GM10266 (cell line): ENCODE measurements around the gene MYOD1.

Experiments
- DNase-seq: peaks from one replicate; pipeline ENCODE4 v3.0.0; 2012; ENCODE audit errors: extremely low spot score
- TF ChIP-seq, protein P1 (sequence below): IDR thresholded peaks from 2 replicates; pipeline ENCODE4 v1.5.1; 2012; ENCODE audit warnings: mild to moderate bottlenecking, low read depth; ENCODE audit not compliant: control insufficient read depth, insufficient read depth; ENCODE audit errors: missing control alignments

Gene MYOD1

GRCh38 chr11:17716807-17717206 lies 2.6 kb upstream of the MYOD1 start:
- TF ChIP-seq, protein P1, sequence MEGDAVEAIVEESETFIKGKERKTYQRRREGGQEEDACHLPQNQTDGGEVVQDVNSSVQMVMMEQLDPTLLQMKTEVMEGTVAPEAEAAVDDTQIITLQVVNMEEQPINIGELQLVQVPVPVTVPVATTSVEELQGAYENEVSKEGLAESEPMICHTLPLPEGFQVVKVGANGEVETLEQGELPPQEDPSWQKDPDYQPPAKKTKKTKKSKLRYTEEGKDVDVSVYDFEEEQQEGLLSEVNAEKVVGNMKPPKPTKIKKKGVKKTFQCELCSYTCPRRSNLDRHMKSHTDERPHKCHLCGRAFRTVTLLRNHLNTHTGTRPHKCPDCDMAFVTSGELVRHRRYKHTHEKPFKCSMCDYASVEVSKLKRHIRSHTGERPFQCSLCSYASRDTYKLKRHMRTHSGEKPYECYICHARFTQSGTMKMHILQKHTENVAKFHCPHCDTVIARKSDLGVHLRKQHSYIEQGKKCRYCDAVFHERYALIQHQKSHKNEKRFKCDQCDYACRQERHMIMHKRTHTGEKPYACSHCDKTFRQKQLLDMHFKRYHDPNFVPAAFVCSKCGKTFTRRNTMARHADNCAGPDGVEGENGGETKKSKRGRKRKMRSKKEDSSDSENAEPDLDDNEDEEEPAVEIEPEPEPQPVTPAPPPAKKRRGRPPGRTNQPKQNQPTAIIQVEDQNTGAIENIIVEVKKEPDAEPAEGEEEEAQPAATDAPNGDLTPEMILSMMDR = no peak
- DNase-seq = no peak

DNA sequence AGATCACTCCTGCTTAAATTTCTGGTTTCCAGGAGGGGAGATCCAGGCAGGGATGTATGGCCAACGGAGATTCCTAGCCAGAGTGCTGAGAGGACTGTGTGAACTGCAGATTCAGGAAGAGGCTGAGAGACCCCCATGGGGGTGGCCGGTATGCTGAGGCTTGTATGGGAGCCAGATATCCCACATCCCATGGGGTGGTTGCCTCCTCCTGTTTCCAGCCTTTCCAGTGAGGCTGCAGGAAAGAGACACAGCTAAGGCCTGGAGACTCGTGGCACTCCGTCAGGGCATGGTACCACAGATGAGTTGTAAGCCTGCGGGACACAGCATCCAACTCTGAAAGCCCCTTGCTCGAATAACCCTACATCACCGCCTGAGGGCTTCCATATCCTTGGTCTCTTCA lies 1.4 kb upstream of the MYOD1 start:
- DNase-seq = no peak
- TF ChIP-seq, protein P1 = no peak

GRCh38 chr11:17718510-17718962 lies 835 bp upstream of the MYOD1 start:
- TF ChIP-seq, protein P1 = no peak
- no peak for DNase-seq

GRCh38 chr11:17719938-17720795 lies 796 bp downstream of the MYOD1 start:
- TF ChIP-seq, protein P1 = no peak
- no peak for DNase-seq

GRCh38 chr11:17720796-17721171 lies 1.4 kb downstream of the MYOD1 start:
- TF ChIP-seq, protein P1 = no peak
- no peak for DNase-seq

DNA sequence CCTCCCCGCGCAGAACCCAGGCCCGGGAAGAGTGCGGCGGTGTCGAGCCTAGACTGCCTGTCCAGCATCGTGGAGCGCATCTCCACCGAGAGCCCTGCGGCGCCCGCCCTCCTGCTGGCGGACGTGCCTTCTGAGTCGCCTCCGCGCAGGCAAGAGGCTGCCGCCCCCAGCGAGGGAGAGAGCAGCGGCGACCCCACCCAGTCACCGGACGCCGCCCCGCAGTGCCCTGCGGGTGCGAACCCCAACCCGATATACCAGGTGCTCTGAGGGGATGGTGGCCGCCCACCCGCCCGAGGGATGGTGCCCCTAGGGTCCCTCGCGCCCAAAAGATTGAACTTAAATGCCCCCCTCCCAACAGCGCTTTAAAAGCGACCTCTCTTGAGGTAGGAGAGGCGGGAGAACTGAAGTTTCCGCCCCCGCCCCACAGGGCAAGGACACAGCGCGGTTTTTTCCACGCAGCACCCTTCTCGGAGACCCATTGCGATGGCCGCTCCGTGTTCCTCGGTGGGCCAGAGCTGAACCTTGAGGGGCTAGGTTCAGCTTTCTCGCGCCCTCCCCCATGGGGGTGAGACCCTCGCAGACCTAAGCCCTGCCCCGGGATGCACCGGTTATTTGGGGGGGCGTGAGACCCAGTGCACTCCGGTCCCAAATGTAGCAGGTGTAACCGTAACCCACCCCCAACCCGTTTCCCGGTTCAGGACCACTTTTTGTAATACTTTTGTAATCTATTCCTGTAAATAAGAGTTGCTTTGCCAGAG lies 2.0 kb downstream of the MYOD1 start:
- TF ChIP-seq, protein P1 = no peak
- no peak for DNase-seq
